ENCODE measurements around the gene CACNA1F.

DNA sequence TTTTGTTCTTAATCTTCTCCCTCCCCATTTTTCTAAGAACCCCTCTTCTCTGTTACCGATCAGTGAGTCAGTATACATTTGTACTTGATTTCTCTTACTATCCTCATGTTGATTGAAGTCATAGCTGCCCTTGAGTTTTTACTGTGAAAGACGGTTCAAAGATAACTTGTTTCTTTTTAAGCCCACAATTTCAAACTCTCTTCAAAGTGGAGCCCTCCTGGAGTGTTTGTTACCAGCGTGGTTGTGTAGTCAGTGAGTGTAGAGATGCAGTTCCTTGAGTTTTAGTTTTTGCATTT lies 44.3 kb upstream of the CACNA1F start:
- TF ChIP-seq, protein P1, sequence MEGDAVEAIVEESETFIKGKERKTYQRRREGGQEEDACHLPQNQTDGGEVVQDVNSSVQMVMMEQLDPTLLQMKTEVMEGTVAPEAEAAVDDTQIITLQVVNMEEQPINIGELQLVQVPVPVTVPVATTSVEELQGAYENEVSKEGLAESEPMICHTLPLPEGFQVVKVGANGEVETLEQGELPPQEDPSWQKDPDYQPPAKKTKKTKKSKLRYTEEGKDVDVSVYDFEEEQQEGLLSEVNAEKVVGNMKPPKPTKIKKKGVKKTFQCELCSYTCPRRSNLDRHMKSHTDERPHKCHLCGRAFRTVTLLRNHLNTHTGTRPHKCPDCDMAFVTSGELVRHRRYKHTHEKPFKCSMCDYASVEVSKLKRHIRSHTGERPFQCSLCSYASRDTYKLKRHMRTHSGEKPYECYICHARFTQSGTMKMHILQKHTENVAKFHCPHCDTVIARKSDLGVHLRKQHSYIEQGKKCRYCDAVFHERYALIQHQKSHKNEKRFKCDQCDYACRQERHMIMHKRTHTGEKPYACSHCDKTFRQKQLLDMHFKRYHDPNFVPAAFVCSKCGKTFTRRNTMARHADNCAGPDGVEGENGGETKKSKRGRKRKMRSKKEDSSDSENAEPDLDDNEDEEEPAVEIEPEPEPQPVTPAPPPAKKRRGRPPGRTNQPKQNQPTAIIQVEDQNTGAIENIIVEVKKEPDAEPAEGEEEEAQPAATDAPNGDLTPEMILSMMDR (conservative IDR thresholded peaks at IDR 0.05): no peak
- no peak for TF ChIP-seq ZFX (IDR thresholded peaks at IDR 0.05)
